ENCODE measurements around the gene INTS15. TPM values are rescaled to one million over a fixed set of nuclear protein-coding genes. Genes with fewer than 3 reads are reported as not detected.

INTS15 gene
- total and polyA plus RNA-seq, 9 of the 15 experiments (the other 6 are each of a cell fraction or from before 2014, with no cell fraction given), result 0.52 to 28.9 (median 11.6) TPM

DNA sequence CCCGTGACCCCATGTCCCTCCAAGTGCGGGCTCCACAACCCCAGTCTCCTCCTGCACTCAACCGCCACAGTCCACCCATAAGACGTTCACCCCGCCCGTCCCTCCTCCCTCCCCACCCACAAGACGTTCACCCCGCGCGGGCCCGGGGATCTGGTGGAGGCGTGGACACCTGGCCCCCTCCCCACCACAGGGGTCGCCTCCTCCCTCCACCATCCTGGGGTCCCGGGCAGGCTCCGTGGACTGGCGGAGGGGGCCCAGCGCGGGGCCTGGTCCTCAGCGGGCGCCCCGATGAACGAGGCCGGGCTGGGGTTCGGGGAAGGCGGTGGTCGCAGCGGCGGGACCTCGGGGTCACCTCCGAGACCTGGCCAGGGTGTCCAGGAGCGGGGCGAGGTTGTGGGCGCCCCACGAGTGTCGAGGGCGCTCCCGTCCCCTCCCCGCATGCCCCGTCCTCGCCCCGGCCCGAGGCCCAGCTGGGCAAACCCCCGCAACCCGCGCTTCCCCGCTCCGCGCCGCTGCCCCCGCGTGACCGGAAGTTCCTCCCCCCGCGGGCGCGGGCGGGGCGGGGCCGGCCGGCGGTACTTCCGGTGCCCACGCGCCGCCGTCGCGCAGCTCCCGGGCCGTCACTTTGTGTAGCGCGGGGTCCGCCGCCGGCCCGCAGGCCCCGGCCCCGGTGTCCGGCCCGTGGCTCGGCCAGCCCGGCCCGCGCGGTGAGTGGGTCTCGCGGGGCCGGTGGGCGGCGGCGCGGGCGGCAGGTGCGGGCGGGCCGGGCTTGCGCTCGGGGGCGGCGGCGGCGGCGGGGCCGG lies 47.1 kb downstream of the INTS15 start, which contains the start of gene ZNF316 (continued):
- TF ChIP-seq, protein P1, sequence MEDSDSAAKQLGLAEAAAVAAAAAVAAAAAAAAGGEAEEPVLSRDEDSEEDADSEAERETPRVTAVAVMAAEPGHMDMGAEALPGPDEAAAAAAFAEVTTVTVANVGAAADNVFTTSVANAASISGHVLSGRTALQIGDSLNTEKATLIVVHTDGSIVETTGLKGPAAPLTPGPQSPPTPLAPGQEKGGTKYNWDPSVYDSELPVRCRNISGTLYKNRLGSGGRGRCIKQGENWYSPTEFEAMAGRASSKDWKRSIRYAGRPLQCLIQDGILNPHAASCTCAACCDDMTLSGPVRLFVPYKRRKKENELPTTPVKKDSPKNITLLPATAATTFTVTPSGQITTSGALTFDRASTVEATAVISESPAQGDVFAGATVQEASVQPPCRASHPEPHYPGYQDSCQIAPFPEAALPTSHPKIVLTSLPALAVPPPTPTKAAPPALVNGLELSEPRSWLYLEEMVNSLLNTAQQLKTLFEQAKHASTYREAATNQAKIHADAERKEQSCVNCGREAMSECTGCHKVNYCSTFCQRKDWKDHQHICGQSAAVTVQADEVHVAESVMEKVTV (CRISPR knock-in tag; IDR thresholded peaks at IDR 0.05), result no peak
- TF ChIP-seq SMARCA4 (IDR thresholded peaks at IDR 0.05) (no peak), CCNT2 (IDR thresholded peaks at IDR 0.05; ENCODE audit: borderline replicate concordance, extremely low read depth, insufficient read length, low read depth, low read length) (no peak), NCOA4 (IDR thresholded peaks at IDR 0.05; ENCODE audit: partially characterized antibody) (no peak), PHF8 (IDR thresholded peaks at IDR 0.05; ENCODE audit: borderline replicate concordance, low read length) (peak; percentile 69; the same call in 1 of the 2 replicates), CBX5 (IDR thresholded peaks at IDR 0.05; ENCODE audit: borderline replicate concordance, low read depth) (no peak), NR4A1 (CRISPR knock-in tag; IDR thresholded peaks at IDR 0.05) (0 out of 2 replicates have a peak, but pooled peaks have one; percentile 25), NR4A1 (tag; IDR thresholded peaks at IDR 0.05) (no peak), FOXM1 (IDR thresholded peaks at IDR 0.05; ENCODE audit: low read depth) (no peak), FOXM1 (CRISPR knock-in tag; IDR thresholded peaks at IDR 0.05; ENCODE audit: low read depth) (0 out of 2 replicates have a peak, but pooled peaks have one; percentile 44)
- TF ChIP-seq, protein P2, sequence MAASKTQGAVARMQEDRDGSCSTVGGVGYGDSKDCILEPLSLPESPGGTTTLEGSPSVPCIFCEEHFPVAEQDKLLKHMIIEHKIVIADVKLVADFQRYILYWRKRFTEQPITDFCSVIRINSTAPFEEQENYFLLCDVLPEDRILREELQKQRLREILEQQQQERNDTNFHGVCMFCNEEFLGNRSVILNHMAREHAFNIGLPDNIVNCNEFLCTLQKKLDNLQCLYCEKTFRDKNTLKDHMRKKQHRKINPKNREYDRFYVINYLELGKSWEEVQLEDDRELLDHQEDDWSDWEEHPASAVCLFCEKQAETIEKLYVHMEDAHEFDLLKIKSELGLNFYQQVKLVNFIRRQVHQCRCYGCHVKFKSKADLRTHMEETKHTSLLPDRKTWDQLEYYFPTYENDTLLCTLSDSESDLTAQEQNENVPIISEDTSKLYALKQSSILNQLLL (CRISPR knock-in tag; IDR thresholded peaks at IDR 0.05; ENCODE audit: borderline replicate concordance), result no peak
- TF ChIP-seq, protein P3, sequence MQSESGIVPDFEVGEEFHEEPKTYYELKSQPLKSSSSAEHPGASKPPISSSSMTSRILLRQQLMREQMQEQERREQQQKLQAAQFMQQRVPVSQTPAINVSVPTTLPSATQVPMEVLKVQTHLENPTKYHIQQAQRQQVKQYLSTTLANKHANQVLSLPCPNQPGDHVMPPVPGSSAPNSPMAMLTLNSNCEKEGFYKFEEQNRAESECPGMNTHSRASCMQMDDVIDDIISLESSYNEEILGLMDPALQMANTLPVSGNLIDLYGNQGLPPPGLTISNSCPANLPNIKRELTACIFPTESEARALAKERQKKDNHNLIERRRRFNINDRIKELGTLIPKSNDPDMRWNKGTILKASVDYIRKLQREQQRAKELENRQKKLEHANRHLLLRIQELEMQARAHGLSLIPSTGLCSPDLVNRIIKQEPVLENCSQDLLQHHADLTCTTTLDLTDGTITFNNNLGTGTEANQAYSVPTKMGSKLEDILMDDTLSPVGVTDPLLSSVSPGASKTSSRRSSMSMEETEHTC (IDR thresholded peaks at IDR 0.05), result peak; percentile 86
- TF ChIP-seq, protein P4, sequence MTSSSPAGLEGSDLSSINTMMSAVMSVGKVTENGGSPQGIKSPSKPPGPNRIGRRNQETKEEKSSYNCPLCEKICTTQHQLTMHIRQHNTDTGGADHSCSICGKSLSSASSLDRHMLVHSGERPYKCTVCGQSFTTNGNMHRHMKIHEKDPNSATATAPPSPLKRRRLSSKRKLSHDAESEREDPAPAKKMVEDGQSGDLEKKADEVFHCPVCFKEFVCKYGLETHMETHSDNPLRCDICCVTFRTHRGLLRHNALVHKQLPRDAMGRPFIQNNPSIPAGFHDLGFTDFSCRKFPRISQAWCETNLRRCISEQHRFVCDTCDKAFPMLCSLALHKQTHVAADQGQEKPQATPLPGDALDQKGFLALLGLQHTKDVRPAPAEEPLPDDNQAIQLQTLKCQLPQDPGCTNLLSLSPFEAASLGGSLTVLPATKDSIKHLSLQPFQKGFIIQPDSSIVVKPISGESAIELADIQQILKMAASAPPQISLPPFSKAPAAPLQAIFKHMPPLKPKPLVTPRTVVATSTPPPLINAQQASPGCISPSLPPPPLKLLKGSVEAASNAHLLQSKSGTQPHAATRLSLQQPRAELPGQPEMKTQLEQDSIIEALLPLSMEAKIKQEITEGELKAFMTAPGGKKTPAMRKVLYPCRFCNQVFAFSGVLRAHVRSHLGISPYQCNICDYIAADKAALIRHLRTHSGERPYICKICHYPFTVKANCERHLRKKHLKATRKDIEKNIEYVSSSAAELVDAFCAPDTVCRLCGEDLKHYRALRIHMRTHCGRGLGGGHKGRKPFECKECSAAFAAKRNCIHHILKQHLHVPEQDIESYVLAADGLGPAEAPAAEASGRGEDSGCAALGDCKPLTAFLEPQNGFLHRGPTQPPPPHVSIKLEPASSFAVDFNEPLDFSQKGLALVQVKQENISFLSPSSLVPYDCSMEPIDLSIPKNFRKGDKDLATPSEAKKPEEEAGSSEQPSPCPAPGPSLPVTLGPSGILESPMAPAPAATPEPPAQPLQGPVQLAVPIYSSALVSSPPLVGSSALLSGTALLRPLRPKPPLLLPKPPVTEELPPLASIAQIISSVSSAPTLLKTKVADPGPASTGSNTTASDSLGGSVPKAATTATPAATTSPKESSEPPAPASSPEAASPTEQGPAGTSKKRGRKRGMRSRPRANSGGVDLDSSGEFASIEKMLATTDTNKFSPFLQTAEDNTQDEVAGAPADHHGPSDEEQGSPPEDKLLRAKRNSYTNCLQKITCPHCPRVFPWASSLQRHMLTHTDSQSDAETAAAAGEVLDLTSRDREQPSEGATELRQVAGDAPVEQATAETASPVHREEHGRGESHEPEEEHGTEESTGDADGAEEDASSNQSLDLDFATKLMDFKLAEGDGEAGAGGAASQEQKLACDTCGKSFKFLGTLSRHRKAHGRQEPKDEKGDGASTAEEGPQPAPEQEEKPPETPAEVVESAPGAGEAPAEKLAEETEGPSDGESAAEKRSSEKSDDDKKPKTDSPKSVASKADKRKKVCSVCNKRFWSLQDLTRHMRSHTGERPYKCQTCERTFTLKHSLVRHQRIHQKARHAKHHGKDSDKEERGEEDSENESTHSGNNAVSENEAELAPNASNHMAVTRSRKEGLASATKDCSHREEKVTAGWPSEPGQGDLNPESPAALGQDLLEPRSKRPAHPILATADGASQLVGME (CRISPR knock-in tag; IDR thresholded peaks at IDR 0.05), result 0 out of 2 replicates have a peak, but pooled peaks have one; percentile 23
- TF ChIP-seq, protein P5, sequence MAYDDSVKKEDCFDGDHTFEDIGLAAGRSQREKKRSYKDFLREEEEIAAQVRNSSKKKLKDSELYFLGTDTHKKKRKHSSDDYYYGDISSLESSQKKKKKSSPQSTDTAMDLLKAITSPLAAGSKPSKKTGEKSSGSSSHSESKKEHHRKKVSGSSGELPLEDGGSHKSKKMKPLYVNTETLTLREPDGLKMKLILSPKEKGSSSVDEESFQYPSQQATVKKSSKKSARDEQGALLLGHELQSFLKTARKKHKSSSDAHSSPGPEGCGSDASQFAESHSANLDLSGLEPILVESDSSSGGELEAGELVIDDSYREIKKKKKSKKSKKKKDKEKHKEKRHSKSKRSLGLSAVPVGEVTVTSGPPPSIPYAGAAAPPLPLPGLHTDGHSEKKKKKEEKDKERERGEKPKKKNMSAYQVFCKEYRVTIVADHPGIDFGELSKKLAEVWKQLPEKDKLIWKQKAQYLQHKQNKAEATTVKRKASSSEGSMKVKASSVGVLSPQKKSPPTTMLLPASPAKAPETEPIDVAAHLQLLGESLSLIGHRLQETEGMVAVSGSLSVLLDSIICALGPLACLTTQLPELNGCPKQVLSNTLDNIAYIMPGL (CRISPR knock-in tag; IDR thresholded peaks at IDR 0.05), result 0 out of 2 replicates have a peak, but pooled peaks have one; percentile 24

Measured in K562 (cell line).